Tibial artery (tissue), 4 donors: ENCODE data around the gene OXT.
A peak's percentile ranks its signal among the peaks of the same experiment; 100 is the strongest.

ENCODE experiments used
- DNase-seq, 2 donors: peaks; one replicate each; pipeline ENCODE4 v3.0.0-alpha.2; 2019
- H3K27ac ChIP-seq, 2 donors: fragments of 200-600 bp; sonication (generic) in 1 of 2; 1 replicate in 1 of 2; 2 replicates in 1 of 2; pipeline ENCODE4 v1.5.1; 2018 to 2019; ENCODE audit warnings: mild to moderate bottlenecking in 1 of 2
- H3K27me3 ChIP-seq, 2 donors: fragments of 200-600 bp; sonication (generic) in 1 of 2; one replicate each; pipeline versions ENCODE4 v1.5.1 to v1.6.0; 2016 to 2019
- H3K36me3 ChIP-seq, 3 donors: fragments of 200-600 bp; sonication (generic) in 2 of 3; one replicate each; pipeline ENCODE4 v1.5.1; 2016 to 2019; ENCODE audit warnings: mild to moderate bottlenecking in 2 of 3
- H3K4me1 ChIP-seq, 4 donors: fragments of 200-600 bp; sonication (generic) in 2 of 4; 1 replicate in 3 of 4; 2 replicates in 1 of 4; pipeline ENCODE4 v1.5.1; 2016 to 2019
- H3K4me3 ChIP-seq, 2 donors: fragments of 200-600 bp; sonication (generic) in 1 of 2; 1 replicate in 1 of 2; 2 replicates in 1 of 2; pipeline ENCODE4 v1.5.1; 2018 to 2019; ENCODE audit warnings: mild to moderate bottlenecking in 2 of 2
- H3K9me3 ChIP-seq, 3 donors: fragments of 200-600 bp; sonication (generic) in 1 of 3; one replicate each; pipeline ENCODE4 v1.5.1; 2016 to 2019
- intact Hi-C: fragments of 100-400 bp; cut with DNase I; formaldehyde crosslinking; loops from one replicate; pipeline ENCODE4 v1.15.0; 2023; ENCODE audit warnings: low total_unique reads
- TF ChIP-seq, protein P1 (sequence below), 2 experiments: fragments of 200-600 bp in 1 of 2; fragments of 450-650 bp in 1 of 2; IDR thresholded peaks; one replicate each; pipeline ENCODE4 v1.5.1; 2017 to 2019; ENCODE audit warnings: antibody characterized with exemption in 2 of 2, mild to moderate bottlenecking in 1 of 2, moderate library complexity in 1 of 2

Gene OXT

DNA sequence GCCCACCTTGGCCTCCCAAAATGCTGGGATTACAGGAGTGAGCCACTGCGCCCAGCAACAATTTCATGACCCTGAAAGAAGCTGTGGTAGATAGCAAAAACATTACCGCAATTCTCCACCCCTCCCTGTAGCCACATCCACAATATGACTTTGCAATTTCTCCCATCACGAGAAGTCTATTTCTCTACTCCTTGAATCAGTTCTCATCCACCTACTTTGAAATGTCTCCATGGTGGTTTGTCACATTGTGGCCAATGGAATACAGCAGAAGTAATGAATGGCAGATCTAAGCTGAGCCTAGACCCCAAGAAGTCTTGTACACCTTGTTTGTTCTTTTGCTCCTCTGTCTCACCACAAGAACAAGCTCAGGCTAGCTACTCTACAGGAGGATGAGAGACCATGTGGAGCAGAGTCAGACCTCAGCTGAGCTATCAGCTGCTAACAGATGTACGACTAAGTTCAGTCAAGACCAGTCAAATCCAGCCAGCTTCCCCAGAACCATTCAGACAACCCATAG is 6.3 kb downstream of the OXT start:
- peaks cover 0 to 56% of the 10 kb centered on the region in 2 donors for H3K27me3 ChIP-seq
- H3K27ac ChIP-seq = no peak overlapping the region
- no peak overlapping the region for H3K4me3 ChIP-seq
- H3K36me3 ChIP-seq = no peaks in the 10 kb centered on the region
- H3K9me3 ChIP-seq = no peaks in the 10 kb centered on the region
- TF ChIP-seq, protein P1, sequence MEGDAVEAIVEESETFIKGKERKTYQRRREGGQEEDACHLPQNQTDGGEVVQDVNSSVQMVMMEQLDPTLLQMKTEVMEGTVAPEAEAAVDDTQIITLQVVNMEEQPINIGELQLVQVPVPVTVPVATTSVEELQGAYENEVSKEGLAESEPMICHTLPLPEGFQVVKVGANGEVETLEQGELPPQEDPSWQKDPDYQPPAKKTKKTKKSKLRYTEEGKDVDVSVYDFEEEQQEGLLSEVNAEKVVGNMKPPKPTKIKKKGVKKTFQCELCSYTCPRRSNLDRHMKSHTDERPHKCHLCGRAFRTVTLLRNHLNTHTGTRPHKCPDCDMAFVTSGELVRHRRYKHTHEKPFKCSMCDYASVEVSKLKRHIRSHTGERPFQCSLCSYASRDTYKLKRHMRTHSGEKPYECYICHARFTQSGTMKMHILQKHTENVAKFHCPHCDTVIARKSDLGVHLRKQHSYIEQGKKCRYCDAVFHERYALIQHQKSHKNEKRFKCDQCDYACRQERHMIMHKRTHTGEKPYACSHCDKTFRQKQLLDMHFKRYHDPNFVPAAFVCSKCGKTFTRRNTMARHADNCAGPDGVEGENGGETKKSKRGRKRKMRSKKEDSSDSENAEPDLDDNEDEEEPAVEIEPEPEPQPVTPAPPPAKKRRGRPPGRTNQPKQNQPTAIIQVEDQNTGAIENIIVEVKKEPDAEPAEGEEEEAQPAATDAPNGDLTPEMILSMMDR (IDR thresholded peaks at IDR 0.05) = no peak
- peaks cover 0 to 14% (median 9%) of the 10 kb centered on the region in 4 donors for H3K4me1 ChIP-seq
- intact Hi-C loops = no loop called here
- no peak for DNase-seq

DNA sequence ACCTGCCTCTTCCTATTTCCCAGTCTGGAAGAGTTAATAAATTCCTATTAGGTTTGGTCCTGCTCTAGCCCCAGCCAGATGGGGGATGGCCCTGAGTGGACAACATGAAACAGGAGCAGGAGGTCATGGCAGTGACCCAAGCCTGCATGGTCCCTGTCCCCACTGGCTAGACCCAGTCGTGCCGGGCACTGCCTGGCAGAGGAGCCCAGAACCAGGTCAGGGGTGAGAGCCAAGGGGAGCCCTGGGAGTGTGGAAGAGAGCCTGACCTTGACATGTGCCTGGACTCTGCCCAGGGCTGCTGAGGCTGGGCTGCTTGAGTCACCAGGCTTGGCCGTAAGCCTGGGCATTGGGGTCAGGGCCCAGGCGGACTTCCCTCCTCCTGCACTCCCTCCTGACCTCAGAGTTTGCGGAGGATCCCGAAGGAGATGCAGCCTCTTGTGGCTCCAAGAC is 9.5 kb downstream of the OXT start:
- H3K4me1 ChIP-seq = peaks cover 0 to 22% (median 16%) of the 10 kb centered on the region in 4 donors
- TF ChIP-seq, protein P1 (IDR thresholded peaks at IDR 0.05) = no peak
- no peak overlapping the region for H3K27ac ChIP-seq
- no peak overlapping the region for H3K4me3 ChIP-seq
- no peaks in the 10 kb centered on the region for H3K36me3 ChIP-seq
- intact Hi-C loops = no loop called here
- no peaks in the 10 kb centered on the region for H3K9me3 ChIP-seq
- DNase-seq = peak in 1 of 2 donors; percentile 27
- peaks cover 0 to 68% of the 10 kb centered on the region in 2 donors for H3K27me3 ChIP-seq

DNA sequence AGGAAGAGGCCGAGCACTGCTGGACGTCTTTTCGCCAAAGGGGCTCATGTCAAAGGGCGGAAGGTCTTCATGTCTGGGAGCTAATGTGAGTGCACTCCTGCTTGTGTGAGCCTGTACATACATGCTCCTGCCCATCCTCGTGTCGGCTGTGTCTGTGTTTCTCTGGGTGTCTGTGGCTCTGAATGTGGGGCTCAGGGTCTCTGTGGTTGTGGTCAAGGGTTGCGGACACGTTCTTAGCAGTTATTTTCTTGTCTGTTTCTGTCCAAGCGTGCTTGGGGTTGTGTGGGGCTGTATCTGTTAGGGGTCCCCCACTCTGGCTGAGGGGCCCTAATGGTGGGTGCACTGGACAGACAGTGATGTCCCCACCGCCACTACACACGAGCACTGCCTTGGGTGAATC is 10.2 kb downstream of the OXT start:
- Histone ChIP-seq H3K36me3 (no peaks in the 10 kb centered on the region), H3K27ac (no peak overlapping the region), H3K4me1 (peaks cover 0 to 22% (median 16%) of the 10 kb centered on the region in 4 donors), H3K4me3 (no peak overlapping the region), H3K27me3 (peaks cover 0 to 67% of the 10 kb centered on the region in 2 donors), H3K9me3 (no peaks in the 10 kb centered on the region)
- TF ChIP-seq, protein P1 (IDR thresholded peaks at IDR 0.05) = no peak
- intact Hi-C loops = no loop called here
- DNase-seq = no peak

DNA sequence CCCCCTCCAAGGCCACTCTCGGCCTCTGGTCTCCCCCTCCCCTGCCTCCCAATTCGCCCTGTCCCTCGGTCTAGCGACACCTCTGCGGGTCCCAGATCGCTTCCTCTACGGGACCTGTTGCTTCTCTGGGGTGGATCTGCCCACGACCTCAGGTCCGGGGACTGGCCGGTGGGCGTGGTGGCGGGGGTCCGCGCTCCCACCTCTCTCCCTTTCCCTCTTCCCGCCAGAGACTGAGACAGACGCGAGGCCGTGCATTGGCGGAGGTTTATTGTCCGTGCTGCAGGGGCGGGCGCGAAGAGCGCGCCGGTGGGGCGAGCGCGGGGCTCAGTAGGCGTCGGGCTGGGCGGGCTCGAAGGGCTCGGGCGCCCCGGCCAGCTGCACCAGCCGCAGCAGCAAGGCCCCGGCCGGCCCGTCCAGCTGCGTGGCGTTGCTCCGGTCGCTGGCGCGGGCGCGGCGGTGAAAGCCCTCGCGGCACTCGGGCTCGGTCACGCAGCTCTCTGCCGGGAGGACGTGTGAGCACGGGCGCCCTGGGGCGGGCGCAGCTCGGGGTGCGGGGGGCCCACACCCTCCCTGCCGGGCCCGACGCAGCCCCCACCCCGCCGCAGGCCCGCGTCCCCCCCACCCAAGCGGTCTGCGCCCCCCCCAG is 11.0 kb downstream of the OXT start:
- H3K27ac ChIP-seq = no peak overlapping the region
- TF ChIP-seq, protein P1 (IDR thresholded peaks at IDR 0.05) = no peak
- peaks cover 0 to 22% (median 16%) of the 10 kb centered on the region in 4 donors for H3K4me1 ChIP-seq
- intact Hi-C loops = no loop called here
- H3K27me3 ChIP-seq = peaks cover 0 to 62% of the 10 kb centered on the region in 2 donors
- no peaks in the 10 kb centered on the region for H3K36me3 ChIP-seq
- no peaks in the 10 kb centered on the region for H3K9me3 ChIP-seq
- peak overlapping the region; percentile 14 to 35 for H3K4me3 ChIP-seq
- DNase-seq = no peak

DNA sequence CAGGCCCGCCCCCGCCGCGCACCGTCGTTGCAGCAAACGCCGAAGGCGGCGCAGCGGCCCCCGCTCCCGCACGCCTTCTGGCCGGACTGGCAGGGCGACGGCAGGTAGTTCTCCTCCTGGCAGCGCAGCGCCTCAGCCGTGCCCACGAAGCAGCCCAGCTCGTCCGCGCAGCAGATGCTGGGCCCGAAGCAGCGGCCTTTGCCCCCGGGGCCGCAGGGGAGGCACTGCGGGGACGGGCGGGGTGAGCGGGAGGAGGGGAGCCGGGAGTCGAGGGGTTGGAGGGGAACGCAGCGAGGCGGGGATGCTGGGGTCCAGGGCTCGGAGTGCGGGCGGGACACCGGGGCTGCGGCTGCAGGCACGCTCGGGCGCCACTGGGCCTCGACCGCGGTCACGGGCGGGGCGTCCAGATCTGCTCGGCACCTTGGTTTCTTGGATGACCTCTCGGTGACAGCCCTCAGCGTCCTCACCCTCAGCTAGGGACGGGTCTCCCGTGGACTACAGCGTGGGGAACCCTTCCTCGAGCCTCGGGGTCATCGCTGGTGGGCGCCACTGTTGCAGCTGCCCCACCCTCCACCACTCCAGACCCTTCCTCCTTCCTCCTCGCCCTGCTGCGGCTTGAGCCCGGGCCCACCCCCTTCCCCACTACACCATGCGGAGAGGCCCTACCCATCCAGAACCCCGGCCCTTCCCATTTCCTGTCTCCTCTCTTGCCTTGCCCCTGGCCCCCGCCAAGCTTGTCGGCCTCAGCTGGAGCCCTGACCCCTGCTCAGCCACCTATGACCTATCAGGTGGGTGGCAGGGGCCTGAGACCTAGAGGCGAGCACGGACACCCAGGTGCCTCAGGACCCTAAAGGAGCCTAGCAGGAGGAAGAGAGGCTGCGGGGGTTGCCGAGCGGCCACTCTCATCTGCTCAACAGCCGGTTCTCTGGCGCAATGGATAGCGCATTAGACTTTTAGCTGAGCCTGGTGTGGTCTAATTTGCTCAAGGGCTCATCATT is 11.8 kb downstream of the OXT start:
- Histone ChIP-seq H3K27ac (no peak overlapping the region), H3K9me3 (no peaks in the 10 kb centered on the region), H3K27me3 (peaks cover 0 to 62% of the 10 kb centered on the region in 2 donors), H3K36me3 (no peaks in the 10 kb centered on the region), H3K4me3 (peak overlapping the region; percentile 14 to 35), H3K4me1 (peaks cover 0 to 22% (median 16%) of the 10 kb centered on the region in 4 donors)
- TF ChIP-seq, protein P1 (IDR thresholded peaks at IDR 0.05) = no peak
- intact Hi-C loops = no loop called here
- DNase-seq = no peak
